IPS-20b (cell line): ENCODE results near the gene ZG16B.

ENCODE experiments used
- H3K27ac ChIP-seq: one replicate; pipeline ENCODE4 v1.5.1; 2013; ENCODE audit warnings: low read length
- H3K27me3 ChIP-seq: 2 replicates; pipeline ENCODE4 v1.6.1; 2013; ENCODE audit warnings: mild to moderate bottlenecking, low read length, inconsistent platforms; ENCODE audit not compliant: insufficient read depth
- H3K36me3 ChIP-seq: 2 replicates; pipeline ENCODE4 v1.6.1; 2013; ENCODE audit warnings: low read depth, mild to moderate bottlenecking, inconsistent platforms, low read length, moderate library complexity; ENCODE audit not compliant: insufficient read depth
- H3K4me1 ChIP-seq: 2 replicates; pipeline ENCODE4 v1.6.1; 2013; ENCODE audit warnings: mild to moderate bottlenecking, control low read depth, inconsistent platforms, low read length, moderate library complexity; ENCODE audit not compliant: insufficient read depth
- H3K4me3 ChIP-seq: 2 replicates; pipeline ENCODE4 v1.5.1; 2013; ENCODE audit warnings: mild to moderate bottlenecking, low read length, inconsistent platforms
- H3K9ac ChIP-seq: 2 replicates; pipeline ENCODE4 v1.6.1; 2013; ENCODE audit warnings: low read depth, mild to moderate bottlenecking, inconsistent platforms, low read length, moderate library complexity
- H3K9me3 ChIP-seq: 2 replicates; pipeline ENCODE4 v1.6.1; 2013; ENCODE audit warnings: mild to moderate bottlenecking, low read depth, low read length, inconsistent platforms; ENCODE audit not compliant: insufficient read depth

The ZG16B gene

GRCh38 chr16:2791174-2791573 is 38.9 kb upstream of the ZG16B start:
- Histone ChIP-seq H3K36me3 (no peaks in the 10 kb centered on the region), H3K27me3 (peaks cover 9% of the 10 kb centered on the region), H3K4me1 (no peaks in the 10 kb centered on the region), H3K9me3 (no peaks in the 10 kb centered on the region), H3K4me3 (no peak overlapping the region), H3K27ac (no peak overlapping the region), H3K9ac (no peak overlapping the region)

GRCh38 chr16:2792940-2793339 is 37.2 kb upstream of the ZG16B start:
- H3K9me3 ChIP-seq, result no peaks in the 10 kb centered on the region
- H3K27me3 ChIP-seq, result peaks cover 4% of the 10 kb centered on the region
- H3K9ac ChIP-seq, result no peak overlapping the region
- H3K36me3 ChIP-seq, result no peaks in the 10 kb centered on the region
- H3K4me3 ChIP-seq, result no peak overlapping the region
- no peak overlapping the region for H3K27ac ChIP-seq
- H3K4me1 ChIP-seq, result no peaks in the 10 kb centered on the region

GRCh38 chr16:2795395-2796143 is 34.5 kb upstream of the ZG16B start:
- Histone ChIP-seq H3K36me3 (no peaks in the 10 kb centered on the region), H3K27me3 (peaks cover 4% of the 10 kb centered on the region), H3K9me3 (no peaks in the 10 kb centered on the region), H3K4me3 (no peak overlapping the region), H3K9ac (no peak overlapping the region), H3K27ac (no peak overlapping the region), H3K4me1 (no peaks in the 10 kb centered on the region)

GRCh38 chr16:2798723-2799204 is 31.3 kb upstream of the ZG16B start:
- no peaks in the 10 kb centered on the region for H3K4me1 ChIP-seq
- H3K4me3 ChIP-seq, result no peak overlapping the region
- no peaks in the 10 kb centered on the region for H3K36me3 ChIP-seq
- H3K27ac ChIP-seq, result no peak overlapping the region
- no peak overlapping the region for H3K9ac ChIP-seq
- peaks cover 4% of the 10 kb centered on the region; the same call in 1 of the 2 replicates for H3K27me3 ChIP-seq
- H3K9me3 ChIP-seq, result peaks cover 2% of the 10 kb centered on the region; the same call in 1 of the 2 replicates

- no peak overlapping the region for H3K4me3 ChIP-seq
These were observed 30.8 kb upstream of the ZG16B start for GRCh38 chr16:2799205-2799858.

GRCh38 chr16:2799859-2800226 is 30.3 kb upstream of the ZG16B start:
- no peak overlapping the region for H3K4me3 ChIP-seq
- H3K27ac ChIP-seq, result no peak overlapping the region
- peaks cover 13% of the 10 kb centered on the region; the same call in 1 of the 2 replicates for H3K9me3 ChIP-seq
- H3K4me1 ChIP-seq, result no peaks in the 10 kb centered on the region
- peaks cover 4% of the 10 kb centered on the region; the same call in 1 of the 2 replicates for H3K27me3 ChIP-seq
- H3K36me3 ChIP-seq, result no peaks in the 10 kb centered on the region
- H3K9ac ChIP-seq, result no peak overlapping the region

More at GRCh38 chr16:2799205-2799858, 30.8 kb upstream of the ZG16B start:
- Histone ChIP-seq H3K9me3 (peaks cover 8% of the 10 kb centered on the region; the same call in 1 of the 2 replicates), H3K27ac (no peak overlapping the region), H3K9ac (no peak overlapping the region), H3K4me1 (no peaks in the 10 kb centered on the region), H3K36me3 (no peaks in the 10 kb centered on the region), H3K27me3 (peaks cover 4% of the 10 kb centered on the region; the same call in 1 of the 2 replicates)

GRCh38 chr16:2803545-2804195 is 26.4 kb upstream of the ZG16B start:
- Histone ChIP-seq H3K9me3 (peaks cover 21% of the 10 kb centered on the region; the same call in 1 of the 2 replicates), H3K36me3 (no peaks in the 10 kb centered on the region), H3K4me3 (no peak overlapping the region), H3K9ac (no peak overlapping the region), H3K4me1 (no peaks in the 10 kb centered on the region), H3K27me3 (no peaks in the 10 kb centered on the region), H3K27ac (no peak overlapping the region)

- Histone ChIP-seq H3K4me1 (no peaks in the 10 kb centered on the region), H3K9ac (no peak overlapping the region), H3K9me3 (peaks cover 21% of the 10 kb centered on the region; the same call in 1 of the 2 replicates), H3K36me3 (no peaks in the 10 kb centered on the region), H3K27ac (no peak overlapping the region), H3K4me3 (no peak overlapping the region), H3K27me3 (no peaks in the 10 kb centered on the region; the same call in 1 of the 2 replicates)
These were observed 25.4 kb upstream of the ZG16B start for GRCh38 chr16:2804728-2805127.

- H3K4me1 ChIP-seq, result no peaks in the 10 kb centered on the region
- H3K9ac ChIP-seq, result no peak overlapping the region
- no peak overlapping the region for H3K4me3 ChIP-seq
- H3K9me3 ChIP-seq, result peaks cover 21% of the 10 kb centered on the region; the same call in 1 of the 2 replicates
- H3K36me3 ChIP-seq, result no peaks in the 10 kb centered on the region
- no peaks in the 10 kb centered on the region; the same call in 1 of the 2 replicates for H3K27me3 ChIP-seq
- H3K27ac ChIP-seq, result no peak overlapping the region
These were observed 23.8 kb upstream of the ZG16B start for GRCh38 chr16:2806286-2806685.

- no peaks in the 10 kb centered on the region; the same call in 1 of the 2 replicates for H3K27me3 ChIP-seq
- H3K36me3 ChIP-seq, result no peaks in the 10 kb centered on the region
- no peak overlapping the region for H3K4me3 ChIP-seq
- peaks cover 21% of the 10 kb centered on the region; the same call in 1 of the 2 replicates for H3K9me3 ChIP-seq
- H3K27ac ChIP-seq, result no peak overlapping the region
- H3K9ac ChIP-seq, result no peak overlapping the region
- no peaks in the 10 kb centered on the region for H3K4me1 ChIP-seq
These were observed 21.9 kb upstream of the ZG16B start for GRCh38 chr16:2808181-2808580.

- H3K4me3 ChIP-seq, result no peak overlapping the region
- H3K36me3 ChIP-seq, result no peaks in the 10 kb centered on the region
- no peaks in the 10 kb centered on the region; the same call in 1 of the 2 replicates for H3K27me3 ChIP-seq
- no peak overlapping the region for H3K9ac ChIP-seq
- H3K27ac ChIP-seq, result no peak overlapping the region
- H3K4me1 ChIP-seq, result no peaks in the 10 kb centered on the region
- peaks cover 14% of the 10 kb centered on the region; the same call in 1 of the 2 replicates for H3K9me3 ChIP-seq
These were observed 20.8 kb upstream of the ZG16B start for GRCh38 chr16:2809149-2809760.
